Psoas muscle (tissue), 8 donors: ENCODE data around the gene CRISPLD2. TPM values are rescaled to one million over a fixed set of nuclear protein-coding genes. Genes with fewer than 3 reads are reported as not detected.
A peak's percentile ranks its signal among the peaks of the same experiment; 100 is the strongest.

Source experiments
- ATAC-seq, 4 donors: fragments of 200-7000 bp; cut with Tn5 transposase; one replicate each; pipeline ENCODE4 v1.9.1; 2020; ENCODE audit warnings: moderate library complexity in 3 of 4, mild to moderate bottlenecking in 2 of 4
- DNase-seq, 2 donors: peaks; one replicate each; pipeline ENCODE4 v3.0.0-alpha.2; 2020
- H3K27ac ChIP-seq: fragments of 200-600 bp; one replicate; pipeline ENCODE4 v1.8.0; 2022
- H3K27me3 ChIP-seq, 3 donors: fragments of 200-600 bp in 1 of 3; one replicate each; pipeline versions ENCODE4 v1.6.1 to v1.8.0; 2013 to 2022; ENCODE audit warnings: low read length in 2 of 3, mild to moderate bottlenecking in 2 of 3, moderate library complexity in 1 of 3; ENCODE audit not compliant: insufficient read depth in 3 of 3
- H3K36me3 ChIP-seq, 2 donors: fragments of 200-600 bp in 1 of 2; one replicate each; pipeline versions ENCODE4 v1.6.1 to v1.8.0; 2013 to 2022; ENCODE audit warnings: low read depth in 1 of 2, mild to moderate bottlenecking in 1 of 2, moderate library complexity in 1 of 2; ENCODE audit not compliant: insufficient read depth in 1 of 2
- H3K4me1 ChIP-seq: fragments of 200-600 bp; one replicate; pipeline ENCODE4 v1.8.0; 2022
- H3K4me3 ChIP-seq: fragments of 200-600 bp; one replicate; pipeline ENCODE4 v1.8.0; 2022; ENCODE audit warnings: mild to moderate bottlenecking
- H3K9me3 ChIP-seq: fragments of 200-600 bp; one replicate; pipeline ENCODE4 v1.8.0; 2022
- WGBS, 3 donors: extraction: QIAGEN DNeasy Blood & Tissue Kit; methylation state at CpG; one replicate each; pipeline versions ENCODE4 v1.1.6 to v1.1.7; 2013; 5-methylcytosine and 5-hydroxymethylcytosine counted together
- intact Hi-C, 2 donors: fragments of 100-400 bp; cut with DNase I; formaldehyde crosslinking; loops; one replicate each; pipeline versions ENCODE4 v1.11.0 to v1.14.2; 2022
- polyA plus RNA-seq, 3 donors: library from polyadenylated mRNA; stranded (reverse); fragments of 200-250 nt; gene quantifications; one replicate each; pipeline ENCODE4 v1.2.3, GENCODE V29; 2013
- total RNA-seq, 4 donors: library from RNA; stranded (reverse); fragmentation: NEBNext Ultra II Directional in 2 of 4; extraction: Animal tissue kit (Norgen Biotek cat#: 25700) in 2 of 4; gene quantifications; one replicate each; pipeline versions ENCODE4 v1.2.1 to v1.2.4, GENCODE V29; 2021 to 2023
- TF ChIP-seq, protein P1 (sequence below): fragments of 200-600 bp; IDR thresholded peaks from one replicate; pipeline ENCODE4 v1.8.0; 2022; ENCODE audit warnings: antibody characterized with exemption
- donor health status: healthy with polysubstance abuse.
- donor health status: DM: no; HTN: no; CAD: no; lungs with moderate emphysema.
- donor health status: Bipolar disorder and iron deficiency.
- donor health status: healthy.
- donor health status: DM: yes; HTN: yes; CAD: no.
- donor health status: DM: no; HTN: no; CAD: no.
- donor health status: DM: no; HTN: no; CAD: no.
- donor health status: DM: yes; HTN: yes; CAD: no.

CRISPLD2 gene
- total and polyA plus RNA-seq, 7 donors, result 7.1 to 28.6 (median 11.5) TPM

DNA sequence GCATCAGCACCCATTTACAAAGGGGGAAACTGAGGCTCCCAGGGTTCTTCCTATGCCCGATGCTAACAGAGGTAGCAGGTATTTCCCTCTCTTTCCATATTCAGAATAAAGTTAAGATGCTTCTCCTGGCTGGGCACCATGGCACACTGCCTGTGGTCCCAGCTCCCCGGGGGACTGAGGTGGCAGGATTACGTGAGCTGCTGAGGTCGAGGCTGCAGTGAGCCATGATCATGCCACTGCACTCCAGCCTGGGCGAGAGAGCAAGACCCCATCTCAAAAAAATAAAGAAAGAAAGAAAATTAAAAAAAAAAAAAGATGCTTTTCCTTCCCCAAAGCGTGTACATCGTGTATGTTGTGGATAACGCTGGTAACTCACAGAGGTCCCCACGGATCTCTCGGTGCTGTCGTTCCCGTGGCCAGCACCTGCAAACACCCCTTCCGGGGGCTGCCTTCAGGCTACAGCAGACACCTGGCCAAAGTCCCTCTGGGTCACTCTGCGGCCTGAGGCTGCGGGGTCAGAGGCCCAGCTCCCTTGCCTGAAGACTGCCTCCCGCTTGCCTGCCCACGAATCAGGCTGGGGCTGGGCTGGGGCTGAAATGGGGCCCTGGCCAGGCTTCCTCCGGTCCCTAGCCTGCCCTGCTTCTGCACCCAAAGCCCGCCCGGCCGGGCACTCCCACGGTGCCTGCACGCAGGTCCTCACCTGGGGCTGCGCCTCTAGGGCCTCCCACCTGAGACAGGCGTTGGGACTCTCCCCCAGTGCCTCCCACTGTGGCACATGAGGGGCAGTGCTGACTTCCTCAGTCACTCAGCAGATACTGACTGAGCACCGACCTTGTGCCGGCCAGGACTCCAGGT lies 128.4 kb downstream of the CRISPLD2 start:
- no peak overlapping the region for H3K27ac ChIP-seq
- WGBS, 3 donors, result 85 to 88% (median 88%) methylated on average over 22 to 27 of the region's 27 CpGs
- ATAC-seq, result no peak
- H3K9me3 ChIP-seq, result no peaks in the 10 kb centered on the region
- H3K27me3 ChIP-seq, result no peaks in the 10 kb centered on the region
- no peaks in the 10 kb centered on the region for H3K36me3 ChIP-seq
- TF ChIP-seq, protein P1, sequence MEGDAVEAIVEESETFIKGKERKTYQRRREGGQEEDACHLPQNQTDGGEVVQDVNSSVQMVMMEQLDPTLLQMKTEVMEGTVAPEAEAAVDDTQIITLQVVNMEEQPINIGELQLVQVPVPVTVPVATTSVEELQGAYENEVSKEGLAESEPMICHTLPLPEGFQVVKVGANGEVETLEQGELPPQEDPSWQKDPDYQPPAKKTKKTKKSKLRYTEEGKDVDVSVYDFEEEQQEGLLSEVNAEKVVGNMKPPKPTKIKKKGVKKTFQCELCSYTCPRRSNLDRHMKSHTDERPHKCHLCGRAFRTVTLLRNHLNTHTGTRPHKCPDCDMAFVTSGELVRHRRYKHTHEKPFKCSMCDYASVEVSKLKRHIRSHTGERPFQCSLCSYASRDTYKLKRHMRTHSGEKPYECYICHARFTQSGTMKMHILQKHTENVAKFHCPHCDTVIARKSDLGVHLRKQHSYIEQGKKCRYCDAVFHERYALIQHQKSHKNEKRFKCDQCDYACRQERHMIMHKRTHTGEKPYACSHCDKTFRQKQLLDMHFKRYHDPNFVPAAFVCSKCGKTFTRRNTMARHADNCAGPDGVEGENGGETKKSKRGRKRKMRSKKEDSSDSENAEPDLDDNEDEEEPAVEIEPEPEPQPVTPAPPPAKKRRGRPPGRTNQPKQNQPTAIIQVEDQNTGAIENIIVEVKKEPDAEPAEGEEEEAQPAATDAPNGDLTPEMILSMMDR, result no peak
- DNase-seq, result no peak
- no peak overlapping the region for H3K4me3 ChIP-seq
- peaks cover 6% of the 10 kb centered on the region for H3K4me1 ChIP-seq
- intact Hi-C loops, result no loop called here

DNA sequence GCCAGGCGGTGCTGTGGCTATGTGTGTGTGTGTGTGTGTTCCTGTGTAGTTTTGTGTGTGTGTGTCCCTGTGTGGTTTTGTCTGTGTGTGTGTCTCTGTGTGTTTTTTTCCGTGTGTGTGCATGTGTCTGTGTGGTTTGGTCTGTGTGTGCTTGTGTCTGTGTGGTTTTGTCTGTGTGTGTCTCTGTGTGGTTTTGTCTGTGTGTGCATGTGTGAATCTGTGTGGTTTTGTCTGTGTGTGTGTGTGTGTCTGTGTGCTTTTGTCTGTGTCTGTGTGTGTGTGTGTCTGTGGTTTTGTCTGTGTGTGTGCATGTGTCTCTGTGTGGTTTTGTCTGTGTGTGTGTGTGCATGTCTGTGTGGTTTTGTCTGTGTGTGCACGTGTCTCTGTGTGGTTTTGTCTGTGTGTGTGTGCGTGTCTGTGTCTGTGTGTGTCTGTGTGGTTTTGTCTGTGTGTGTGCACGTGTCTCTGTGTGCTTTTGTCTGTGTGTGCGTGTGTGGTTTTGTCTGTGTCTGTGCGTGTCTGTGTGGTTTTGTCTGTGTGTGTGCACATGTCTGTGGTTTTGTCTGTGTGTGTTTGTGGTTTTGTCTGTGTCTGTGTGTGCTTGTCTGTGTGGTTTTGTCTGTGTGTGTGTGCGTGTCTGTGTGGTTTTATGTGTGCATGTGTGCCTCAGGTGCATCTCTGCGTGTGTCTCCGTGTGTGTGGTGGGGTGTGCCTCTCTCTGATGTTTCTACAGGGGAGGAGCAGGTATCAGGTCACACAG lies 129.2 kb downstream of the CRISPLD2 start:
- WGBS, 3 donors, result 72 to 84% (median 82%) methylated on average over 10 of the region's 10 CpGs
- TF ChIP-seq, protein P1, result no peak
- H3K4me1 ChIP-seq, result peaks cover 6% of the 10 kb centered on the region
- H3K4me3 ChIP-seq, result no peak overlapping the region
- H3K27me3 ChIP-seq, result no peaks in the 10 kb centered on the region
- no peak overlapping the region for H3K27ac ChIP-seq
- intact Hi-C loops, result no loop called here
- no peaks in the 10 kb centered on the region for H3K36me3 ChIP-seq
- ATAC-seq (no peak), DNase-seq (no peak)
- H3K9me3 ChIP-seq, result no peaks in the 10 kb centered on the region

DNA sequence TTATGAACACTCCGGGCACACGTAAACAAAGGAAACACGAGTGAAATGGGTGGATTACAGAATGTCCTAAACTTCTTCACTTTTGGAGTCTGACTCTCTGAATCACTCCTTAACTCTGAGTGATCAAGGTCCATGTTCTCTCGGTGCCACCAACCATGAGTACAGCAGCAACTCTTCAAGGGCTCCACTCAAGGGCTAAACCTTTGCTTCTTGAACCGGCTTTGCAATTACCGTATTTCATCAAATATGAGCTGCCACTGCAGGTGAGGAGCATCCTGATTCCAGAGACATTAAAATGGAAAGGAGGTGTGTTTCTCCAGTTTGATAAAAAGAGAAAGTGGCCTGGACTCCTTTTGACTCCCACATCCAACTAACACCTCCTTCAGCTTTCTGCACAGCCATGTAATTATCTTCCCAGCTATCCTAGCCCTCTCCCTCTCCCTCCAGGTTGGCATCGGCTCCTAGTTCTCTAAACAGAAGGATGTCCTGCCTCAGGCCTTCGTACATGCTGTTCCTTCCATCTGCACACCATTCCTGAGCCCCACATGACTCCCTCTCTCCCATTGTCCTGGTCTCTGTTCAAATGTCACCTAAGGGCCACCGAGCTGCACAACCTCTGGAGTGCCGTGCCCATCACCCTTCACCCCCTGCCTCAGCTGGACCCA lies 130.1 kb downstream of the CRISPLD2 start:
- intact Hi-C loops, result loop anchor here (5.0 kb wide), 2 partner anchors 193 to 198 kb away; no protein-coding TSS in a partner anchor
- ATAC-seq, result no peak
- H3K9me3 ChIP-seq, result no peaks in the 10 kb centered on the region
- H3K36me3 ChIP-seq, result no peaks in the 10 kb centered on the region
- no peak overlapping the region for H3K27ac ChIP-seq
- H3K27me3 ChIP-seq, result no peaks in the 10 kb centered on the region
- peaks cover 6% of the 10 kb centered on the region for H3K4me1 ChIP-seq
- H3K4me3 ChIP-seq, result no peak overlapping the region
- WGBS, 3 donors, result 81 to 86% (median 85%) methylated on average over 10 of the region's 10 CpGs
- DNase-seq, result no peak
- TF ChIP-seq, protein P1, result no peak

DNA sequence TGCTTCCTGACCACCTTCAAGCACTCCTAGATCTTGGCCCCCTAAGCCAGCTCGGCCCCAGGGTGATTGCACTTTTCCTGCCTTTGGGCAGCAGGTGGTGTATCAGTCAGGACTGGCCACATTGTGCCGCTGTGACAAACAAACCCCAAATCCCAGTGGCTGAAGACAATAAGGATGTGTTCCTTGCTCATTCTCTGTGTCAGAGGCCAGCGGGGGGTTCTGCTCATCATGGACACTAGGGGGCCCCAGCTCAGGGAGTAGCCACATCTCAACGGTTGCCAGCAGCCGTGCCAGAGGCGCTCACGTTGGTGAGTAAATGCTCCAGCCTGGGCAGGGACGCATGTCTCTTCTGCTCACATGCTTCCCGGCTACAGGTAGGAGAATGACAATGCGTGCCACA lies 131.1 kb downstream of the CRISPLD2 start:
- DNase-seq (no peak), ATAC-seq (peak in 1 of 4 donors; percentile 34)
- TF ChIP-seq, protein P1, result peak; percentile 14
- Histone ChIP-seq H3K4me3 (no peak overlapping the region), H3K9me3 (no peaks in the 10 kb centered on the region), H3K36me3 (no peaks in the 10 kb centered on the region), H3K4me1 (peaks cover 6% of the 10 kb centered on the region), H3K27me3 (no peaks in the 10 kb centered on the region), H3K27ac (no peak overlapping the region)
- WGBS, 3 donors, result 78 to 88% (median 80%) methylated on average over 10 of the region's 10 CpGs
- intact Hi-C loops, result loop anchor here (5.0 kb wide), 2 partner anchors 194 to 199 kb away; no protein-coding TSS in a partner anchor
